Ovary (tissue), 9 donors: ENCODE measurements around the gene USP24. TPM values are rescaled to one million over a fixed set of nuclear protein-coding genes. Genes with fewer than 3 reads are reported as not detected.

Experiments
- DNase-seq, 5 donors: peaks; one replicate each; pipeline ENCODE4 v3.0.0-alpha.2; 2019 to 2020
- H3K27ac ChIP-seq, 2 donors: fragments of 200-600 bp; one replicate each; pipeline versions ENCODE4 v1.5.1 to v1.8.0; 2019 to 2022
- H3K27me3 ChIP-seq: fragments of 200-600 bp; one replicate; pipeline ENCODE4 v1.8.0; 2022
- H3K36me3 ChIP-seq: fragments of 200-600 bp; sonication (generic); one replicate; pipeline ENCODE4 v1.5.1; 2019
- H3K4me1 ChIP-seq: one replicate; pipeline ENCODE4 v1.8.1; 2013; ENCODE audit warnings: mild to moderate bottlenecking, moderate library complexity; ENCODE audit not compliant: insufficient read depth
- H3K4me3 ChIP-seq: fragments of 200-600 bp; sonication (generic); one replicate; pipeline ENCODE4 v1.5.1; 2017
- H3K9me3 ChIP-seq, 2 donors: fragments of 200-600 bp in 1 of 2; sonication (generic) in 1 of 2; one replicate each; pipeline versions ENCODE4 v1.5.1 to v1.8.1; 2013 to 2019; ENCODE audit warnings: mild to moderate bottlenecking in 1 of 2, moderate library complexity in 1 of 2
- CTCF ChIP-seq, 3 donors: fragments of 450-650 bp in 2 of 3; fragments of 200-600 bp in 1 of 3; IDR thresholded peaks; one replicate each; pipeline versions ENCODE4 v1.5.1 to v1.8.0; 2016 to 2022; ENCODE audit warnings: antibody characterized with exemption in 3 of 3, mild to moderate bottlenecking in 1 of 3
- EP300 ChIP-seq: sonication (generic); formaldehyde crosslinking; IDR thresholded peaks from one replicate; pipeline ENCODE4 v1.6.1; 2017; ENCODE audit warnings: antibody characterized with exemption
- POLR2A ChIP-seq: fragments of 450-650 bp; IDR thresholded peaks from one replicate; pipeline ENCODE4 v1.6.1; 2017; ENCODE audit warnings: antibody characterized with exemption, mild to moderate bottlenecking, moderate library complexity
- WGBS, 3 donors: extraction: QIAGEN DNeasy Blood & Tissue Kit in 1 of 3; methylation state at CpG; one replicate each; pipeline versions ENCODE4 v1.1.5 to v1.1.7; 2013 to 2017; 5-methylcytosine and 5-hydroxymethylcytosine counted together
- intact Hi-C, 4 donors: fragments of 100-400 bp; cut with DNase I; formaldehyde crosslinking; loops; one replicate each; pipeline versions ENCODE4 v1.11.0 to v1.15.1; 2022 to 2023
- polyA plus RNA-seq, 2 donors: library from polyadenylated mRNA; stranded (reverse); fragments of 200-250 nt in 1 of 2; fragments of 350-450 nt in 1 of 2; fragmentation: Illumina TruSeq in 1 of 2; extraction: RNeasy Lipid Tissue Mini Kit (QIAGEN cat#74804) in 1 of 2; gene quantifications; one replicate each; pipeline ENCODE4 v1.2.3, GENCODE V29; 2013 to 2014
- total RNA-seq, 7 donors: library from RNA; depleted of rRNA in 2 of 7; stranded (reverse); fragments of >200 nt in 2 of 7; fragmentation: NEBNext Ultra II Directional in 3 of 7; extraction: Animal tissue kit (Norgen Biotek cat#: 25700) in 3 of 7; gene quantifications; one replicate each; pipeline versions ENCODE4 v1.1.0 to v1.2.4, GENCODE V29; 2016 to 2023
- donor health status: DM: no; HTN: no; CAD: no; lungs with moderate emphysema.
- donor health status: DM: no; HTN: no; CAD: no.
- donor health status: Bipolar disorder and iron deficiency.
- donor health status: DM: yes; HTN: yes; CAD: no.
- donor health status: DM: no; HTN: no; CAD: no.
- donor health status: DM: yes; HTN: yes; CAD: no.

The USP24 gene
- total and polyA plus RNA-seq, 9 donors: 11.5 to 51.4 (median 33.5) TPM

DNA sequence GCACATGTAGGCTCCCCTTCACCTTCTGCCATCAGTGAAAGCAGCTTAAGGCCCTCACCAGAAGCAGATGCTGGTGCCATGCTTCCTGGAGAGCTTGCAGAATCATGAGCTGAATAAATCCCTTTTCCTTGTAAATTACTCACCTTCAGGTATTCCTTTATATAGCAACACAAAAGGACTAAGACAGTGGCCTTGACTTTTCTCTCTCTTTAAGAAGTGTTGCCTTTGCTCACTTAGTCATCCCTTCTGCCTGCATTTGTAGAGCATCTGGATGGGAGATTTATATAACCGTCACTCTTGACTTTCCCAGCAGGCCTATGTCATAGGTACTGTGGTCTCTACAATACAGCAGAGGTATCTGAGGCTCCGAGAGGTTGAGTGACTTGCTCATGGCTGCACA, 172.2 kb downstream of the USP24 start:
- intact Hi-C loops: no loop called here
- TF ChIP-seq POLR2A (no peak), CTCF (IDR thresholded peaks at IDR 0.05) (no peak), EP300 (no peak)
- WGBS, 3 donors: 84 to 92% (median 89%) methylated on average over 2 of the region's 2 CpGs
- Histone ChIP-seq H3K4me1 (no peaks in the 10 kb centered on the region), H3K4me3 (no peak overlapping the region), H3K27ac (no peak overlapping the region), H3K36me3 (no peaks in the 10 kb centered on the region), H3K27me3 (no peaks in the 10 kb centered on the region), H3K9me3 (no peaks in the 10 kb centered on the region)
- DNase-seq: no peak

GRCh38 chr1:55041613-55042012, 173.6 kb downstream of the USP24 start:
- no peaks in the 10 kb centered on the region for H3K27me3 ChIP-seq
- no peaks in the 10 kb centered on the region for H3K9me3 ChIP-seq
- no peak overlapping the region for H3K4me3 ChIP-seq
- intact Hi-C loops: no loop called here
- DNase-seq: no peak
- TF ChIP-seq POLR2A (no peak), EP300 (no peak), CTCF (IDR thresholded peaks at IDR 0.05) (no peak)
- WGBS, 3 donors: 64 to 85% (median 78%) methylated on average over 3 of the region's 3 CpGs
- no peaks in the 10 kb centered on the region for H3K36me3 ChIP-seq
- H3K4me1 ChIP-seq: no peaks in the 10 kb centered on the region
- no peak overlapping the region for H3K27ac ChIP-seq

DNA sequence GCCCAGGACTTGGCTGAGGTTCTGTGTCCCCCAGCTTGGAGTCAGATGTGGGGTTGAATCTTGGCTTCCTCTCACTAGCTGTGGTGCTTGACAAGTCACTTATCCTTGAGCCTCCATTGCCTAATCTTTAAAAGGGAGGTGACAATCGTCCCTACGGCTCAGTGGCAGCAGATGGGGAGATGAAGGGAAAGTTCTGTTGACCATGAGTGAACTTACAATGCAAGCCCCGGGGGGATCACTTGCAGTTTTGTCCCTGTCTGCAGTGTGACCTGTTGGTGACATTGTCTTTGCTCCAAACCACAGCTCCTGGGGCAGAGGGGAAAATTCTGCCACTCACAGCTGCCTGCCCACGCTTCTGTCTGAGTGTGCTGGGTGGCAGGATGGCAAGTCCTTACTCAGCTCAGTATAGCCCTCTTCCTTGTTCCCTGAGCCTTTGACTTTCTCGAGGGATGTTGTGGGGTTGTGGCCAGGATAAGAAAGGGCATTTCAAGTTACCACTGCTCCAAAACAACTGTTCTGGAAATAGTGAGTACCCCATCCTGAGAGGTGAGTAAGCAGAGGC, 174.2 kb downstream of the USP24 start:
- no peak for TF ChIP-seq EP300
- TF ChIP-seq CTCF (IDR thresholded peaks at IDR 0.05): no peak
- TF ChIP-seq POLR2A: no peak
- Histone ChIP-seq H3K27me3 (no peaks in the 10 kb centered on the region), H3K4me3 (no peak overlapping the region), H3K27ac (no peak overlapping the region), H3K9me3 (no peaks in the 10 kb centered on the region), H3K36me3 (no peaks in the 10 kb centered on the region), H3K4me1 (no peaks in the 10 kb centered on the region)
- no peak for DNase-seq
- 61 to 67% (median 66%) methylated on average over 5 of the region's 5 CpGs for WGBS, 3 donors
- intact Hi-C loops: no loop called here

GRCh38 chr1:55040083-55040932, 174.9 kb downstream of the USP24 start:
- Histone ChIP-seq H3K27me3 (no peaks in the 10 kb centered on the region), H3K36me3 (no peaks in the 10 kb centered on the region), H3K27ac (no peak overlapping the region), H3K4me1 (no peaks in the 10 kb centered on the region), H3K9me3 (no peaks in the 10 kb centered on the region), H3K4me3 (no peak overlapping the region)
- intact Hi-C loops: no loop called here
- TF ChIP-seq CTCF (IDR thresholded peaks at IDR 0.05) (no peak), EP300 (no peak), POLR2A (no peak)
- 12 to 14% (median 13%) methylated on average over 45 to 49 of the region's 49 CpGs for WGBS, 3 donors
- DNase-seq: no peak
